GM18868 (cell line): ENCODE results near the gene DDIT3.

Source experiments
- ATAC-seq: cut with Tn5 transposase; IDR thresholded peaks from one replicate; pipeline ENCODE4 v1.9.1; 2021; ENCODE audit warnings: mild to moderate bottlenecking, moderate library complexity; ENCODE audit not compliant: unreplicated experiment

The DDIT3 gene

GRCh38 chr12:57470970-57471656 lies 49.2 kb downstream of the DDIT3 start:
- no peak for ATAC-seq

DNA sequence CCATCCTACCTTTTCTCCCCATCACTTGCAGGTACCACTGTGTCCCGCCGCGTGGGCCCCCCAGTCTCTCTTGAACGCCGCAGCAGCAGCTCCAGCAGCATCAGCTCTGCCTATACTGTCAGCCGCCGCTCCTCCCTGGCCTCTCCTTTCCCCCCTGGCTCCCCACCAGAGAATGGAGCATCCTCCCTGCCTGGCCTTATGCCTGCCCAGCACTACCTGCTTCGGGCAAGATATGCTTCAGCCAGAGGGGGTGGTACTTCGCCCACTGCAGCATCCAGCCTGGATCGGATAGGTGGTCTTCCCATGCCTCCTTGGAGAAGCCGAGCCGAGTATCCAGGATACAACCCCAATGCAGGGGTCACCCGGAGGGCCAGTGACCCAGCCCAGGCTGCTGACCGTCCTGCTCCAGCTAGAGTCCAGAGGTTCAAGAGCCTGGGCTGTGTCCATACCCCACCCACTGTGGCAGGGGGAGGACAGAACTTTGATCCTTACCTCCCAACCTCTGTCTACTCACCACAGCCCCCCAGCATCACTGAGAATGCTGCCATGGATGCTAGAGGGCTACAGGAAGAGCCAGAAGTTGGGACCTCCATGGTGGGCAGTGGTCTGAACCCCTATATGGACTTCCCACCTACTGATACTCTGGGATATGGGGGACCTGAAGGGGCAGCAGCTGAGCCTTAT lies 49.9 kb downstream of the DDIT3 start:
- no peak for ATAC-seq

DNA sequence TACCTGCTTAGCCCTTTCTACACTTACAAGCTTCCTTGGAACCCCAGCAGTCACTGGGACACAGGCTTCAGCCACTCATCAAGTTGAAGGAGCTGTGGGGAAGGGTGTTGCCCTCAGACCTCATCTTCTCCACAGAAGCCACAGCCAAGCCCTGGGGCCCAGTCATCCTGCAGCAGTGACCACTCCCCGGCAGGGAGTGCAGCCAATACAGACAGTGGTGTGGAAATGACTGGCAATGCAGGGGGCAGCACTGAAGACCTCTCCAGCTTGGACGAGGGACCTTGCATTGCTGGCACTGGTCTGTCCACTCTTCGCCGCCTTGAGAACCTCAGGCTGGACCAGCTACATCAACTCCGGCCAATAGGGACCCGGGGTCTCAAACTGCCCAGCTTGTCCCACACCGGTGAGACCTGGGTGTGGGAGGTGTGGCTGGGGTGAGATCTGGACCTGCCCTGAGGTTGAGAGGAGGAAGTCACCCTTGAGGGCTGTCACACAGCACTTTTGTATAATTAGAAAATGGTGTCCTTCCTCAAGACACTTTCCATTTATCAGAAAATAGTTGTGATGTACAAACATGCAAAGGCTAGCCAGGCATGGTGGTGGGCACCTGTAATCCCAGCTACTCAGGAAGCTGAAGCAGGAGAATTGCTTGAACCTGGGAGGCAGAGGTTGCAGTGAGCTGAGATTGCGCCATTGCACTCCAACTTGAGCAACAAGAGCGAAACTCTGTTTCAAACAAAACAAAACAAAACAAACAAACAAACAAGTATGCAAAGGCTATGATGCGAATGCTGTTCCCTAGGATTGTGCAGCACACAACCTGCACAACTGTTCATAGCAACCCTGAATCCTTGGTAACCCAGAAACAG lies 50.8 kb downstream of the DDIT3 start:
- no peak for ATAC-seq

- no peak for ATAC-seq
Observed at GRCh38 chr12:57467915-57468314, 52.4 kb downstream of the DDIT3 start.

DNA sequence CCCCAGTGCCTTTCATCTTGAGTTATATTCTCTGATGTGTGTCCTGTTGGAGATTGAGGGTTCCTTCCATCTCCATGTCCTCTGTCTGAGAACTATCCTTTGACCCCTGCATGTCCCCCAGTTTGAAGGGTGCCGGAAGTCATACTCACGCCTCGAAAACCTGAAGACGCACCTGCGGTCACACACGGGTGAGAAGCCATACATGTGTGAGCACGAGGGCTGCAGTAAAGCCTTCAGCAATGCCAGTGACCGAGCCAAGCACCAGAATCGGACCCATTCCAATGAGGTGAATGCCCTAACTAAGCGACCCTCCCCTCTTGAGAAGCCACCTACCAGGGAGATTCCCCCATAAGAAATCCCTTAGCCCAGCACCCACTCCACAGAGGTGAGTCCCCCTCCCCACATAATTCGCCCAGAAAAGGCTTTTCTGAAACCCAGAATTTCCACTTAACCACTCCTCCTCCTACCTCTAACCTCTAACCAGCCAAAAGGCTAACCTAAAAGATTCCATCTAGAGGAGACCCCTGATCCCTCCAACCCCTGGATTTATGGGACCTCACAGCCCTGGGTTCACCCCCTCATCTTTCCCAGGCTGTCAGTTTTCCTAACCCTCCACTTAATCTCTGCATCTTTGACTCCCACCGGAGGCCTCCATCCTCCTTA lies 53.0 kb downstream of the DDIT3 start:
- ATAC-seq, result no peak
